K562 (cell line): ENCODE results near the gene ADGRB3. TPM values are rescaled to one million over a fixed set of nuclear protein-coding genes. Genes with fewer than 3 reads are reported as not detected.
A peak's percentile ranks its signal among the peaks of the same experiment; 100 is the strongest.

Source experiments
- FIP1L1 ChIP-seq: fragments of 200-400 bp; formaldehyde crosslinking; IDR thresholded peaks from 2 replicates; pipeline ENCODE4 v1.6.1; 2018; ENCODE audit warnings: mild to moderate bottlenecking, low read depth, low read length; ENCODE audit not compliant: poor library complexity, severe bottlenecking
- FUS ChIP-seq: fragments of 200-400 bp; formaldehyde crosslinking; optimal IDR thresholded peaks from 2 replicates; pipeline ENCODE3; 2017; ENCODE audit warnings: low read depth, low read length
- HBP1 ChIP-seq: fragments of 450-650 bp; formaldehyde crosslinking; IDR thresholded peaks from 2 replicates; pipeline ENCODE4 v1.4.0; 2022; ENCODE audit warnings: missing genetic modification characterization
- HIVEP1 ChIP-seq: fragments of 250-450 bp; sonication (Bioruptor Pico); IDR thresholded peaks from 2 replicates; pipeline ENCODE4 v1.4.0; 2020; ENCODE audit warnings: mild to moderate bottlenecking
- MAFF ChIP-seq: IDR thresholded peaks from 2 replicates; pipeline ENCODE4 v1.6.1; 2012; ENCODE audit warnings: low read length, improper control_type of control experiment
- NFE2 ChIP-seq: IDR thresholded peaks from 2 replicates; pipeline ENCODE4 v1.6.1; 2014; ENCODE audit warnings: antibody characterized with exemption, low read depth
- STAT6 ChIP-seq: sonication (generic); formaldehyde crosslinking; IDR thresholded peaks from 2 replicates; pipeline ENCODE4 v1.8.1; 2023; ENCODE audit warnings: mild to moderate bottlenecking, missing genetic modification reagents
- ZNF143 ChIP-seq: sonication (generic); formaldehyde crosslinking; IDR thresholded peaks from 2 replicates; pipeline ENCODE4 v1.9.0; 2022; ENCODE audit warnings: mild to moderate bottlenecking, missing genetic modification reagents
- polyA plus RNA-seq, 8 experiments: library from polyadenylated mRNA; depleted of rRNA in 4 of 8; stranded (reverse) in 5 of 8; unstranded in 3 of 8; fragments of >200 nt; fragmentation: Nextera tagmentation in 2 of 8; fragmentation: Illumina TruSeq in 1 of 8; extraction: Ambion mirVana in 2 of 8; extraction: Trizol in 1 of 8; gene quantifications; 2 replicates each; pipeline versions ENCODE4 v1.2.1 to v1.2.3, GENCODE V29; 2011 to 2014; ENCODE audit warnings: inconsistent platforms in 1 of 8, missing spikeins in 1 of 8
- total RNA-seq, 7 experiments: library from RNA; depleted of rRNA in 6 of 7; stranded (reverse); fragments of >200 nt in 6 of 7; fragmentation: Illumina TruSeq in 2 of 7; extraction: Trizol in 2 of 7; gene quantifications; 2 replicates each; pipeline versions ENCODE4 v1.2.1 to v1.2.3, GENCODE V29; 2011 to 2021; ENCODE audit warnings: low replicate concordance in 1 of 7

ADGRB3 gene
- total and polyA plus RNA-seq, 9 of the 15 experiments (the other 6 are each of a cell fraction or from before 2014, with no cell fraction given): 0.90 to 7.8 (median 2.4) TPM

GRCh38 chr6:68693271-68693670 lies 58.2 kb downstream of the ADGRB3 start (continued):
- no peak for TF ChIP-seq HIVEP1 (CRISPR knock-in tag)
- no peak for TF ChIP-seq FUS
- no peak for TF ChIP-seq ZNF143 (CRISPR knock-in tag)
- peak; percentile 27; the same call in 1 of the 2 replicates for TF ChIP-seq MAFF
- TF ChIP-seq NFE2: peak; percentile 57
- no peak for TF ChIP-seq STAT6 (CRISPR knock-in tag)
- no peak for TF ChIP-seq FIP1L1
- no peak for TF ChIP-seq HBP1
